Lower leg skin (tissue), 3 donors: ENCODE data around the gene CRYGD.

Experiments used
- CTCF ChIP-seq, 3 donors: fragments of 450-650 bp; IDR thresholded peaks; one replicate each; pipeline ENCODE4 v1.5.1; 2016; ENCODE audit warnings: antibody characterized with exemption in 3 of 3, mild to moderate bottlenecking in 3 of 3, moderate library complexity in 2 of 3
- POLR2A ChIP-seq, 2 donors: fragments of 450-650 bp; IDR thresholded peaks; one replicate each; pipeline ENCODE4 v1.6.1; 2016 to 2017; ENCODE audit warnings: antibody characterized with exemption in 2 of 2, mild to moderate bottlenecking in 1 of 2, moderate library complexity in 1 of 2

DNA sequence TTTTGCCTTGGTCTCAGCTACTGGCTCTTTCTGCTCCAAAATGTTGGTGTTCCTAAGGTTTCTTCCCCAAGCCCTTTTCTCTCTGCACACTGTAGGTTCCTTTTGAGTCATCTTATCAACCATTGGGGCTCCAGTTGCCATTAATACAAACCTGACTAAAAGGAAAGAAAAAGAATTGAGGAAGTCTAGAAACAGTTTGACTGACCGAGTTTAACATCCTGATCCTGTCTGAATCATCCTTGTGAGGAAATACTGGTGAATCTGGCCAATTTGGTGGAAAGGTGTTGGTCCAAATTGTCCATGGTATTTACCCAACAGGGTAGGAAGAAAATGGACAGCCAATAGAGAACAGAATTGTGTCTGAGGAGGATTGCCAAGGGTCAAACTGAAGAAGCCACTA, 38.3 kb downstream of the CRYGD start:
- TF ChIP-seq CTCF (IDR thresholded peaks at IDR 0.05), result no peak
- TF ChIP-seq POLR2A (IDR thresholded peaks at IDR 0.05), result no peak
